ENCODE measurements around the gene EID1.
"Not testable (repeated sequence)": the region's sequence is repeated elsewhere in the genome, so short reads cannot be mapped to it uniquely, and the experiment has no call there.

Gene EID1

GRCh38 chr15:48869966-48870365, 8.0 kb upstream of the EID1 start:
- no peak for DNase-seq (ENCODE audit: low read depth in 2 of 2)

GRCh38 chr15:48871542-48871941, 6.4 kb upstream of the EID1 start:
- DNase-seq (ENCODE audit: low read depth in 2 of 2): no peak

GRCh38 chr15:48872632-48873031, 5.3 kb upstream of the EID1 start:
- DNase-seq (ENCODE audit: low read depth in 2 of 2): no peak

- DNase-seq (ENCODE audit: low read depth in 2 of 2): no peak
Measured at GRCh38 chr15:48875241-48875960, 2.5 kb upstream of the EID1 start.

- DNase-seq (ENCODE audit: low read depth in 2 of 2): no peak
Measured at GRCh38 chr15:48876057-48876456, 1.9 kb upstream of the EID1 start.

GRCh38 chr15:48880070-48880634, 2.2 kb downstream of the EID1 start:
- DNase-seq (ENCODE audit: low read depth in 2 of 2): no peak

GRCh38 chr15:48883699-48884098, 5.8 kb downstream of the EID1 start:
- no peak for DNase-seq (ENCODE audit: low read depth in 2 of 2)

GRCh38 chr15:48887144-48887543, 9.2 kb downstream of the EID1 start:
- DNase-seq (ENCODE audit: low read depth in 2 of 2): no peak

GRCh38 chr15:48888191-48888590, 10.3 kb downstream of the EID1 start:
- DNase-seq (ENCODE audit: low read depth in 2 of 2): no peak

- no peak for DNase-seq (ENCODE audit: low read depth in 2 of 2)
Measured at GRCh38 chr15:48888836-48889235, 10.9 kb downstream of the EID1 start.

- DNase-seq (ENCODE audit: low read depth in 2 of 2): no peak
Measured at GRCh38 chr15:48889925-48890324, 12.0 kb downstream of the EID1 start.

GRCh38 chr15:48890375-48890972, 12.5 kb downstream of the EID1 start:
- DNase-seq (ENCODE audit: low read depth in 2 of 2): no peak

- no peak for DNase-seq (ENCODE audit: low read depth in 2 of 2)
Measured at GRCh38 chr15:48891232-48891765, 13.4 kb downstream of the EID1 start.

- no peak for DNase-seq (ENCODE audit: low read depth in 2 of 2)
Measured at GRCh38 chr15:48893311-48893710, 15.4 kb downstream of the EID1 start.

GRCh38 chr15:48896869-48897814, 19.2 kb downstream of the EID1 start:
- DNase-seq (ENCODE audit: low read depth in 2 of 2): no peak

GRCh38 chr15:48898032-48898431, 20.1 kb downstream of the EID1 start:
- DNase-seq (ENCODE audit: low read depth in 2 of 2): no peak

- DNase-seq (ENCODE audit: low read depth in 2 of 2): no peak
Measured at GRCh38 chr15:48898446-48898845, 20.5 kb downstream of the EID1 start.

GRCh38 chr15:48899793-48900192, 21.9 kb downstream of the EID1 start:
- no peak for DNase-seq (ENCODE audit: low read depth in 2 of 2)

- no peak for DNase-seq (ENCODE audit: low read depth in 2 of 2)
Measured at GRCh38 chr15:48904758-48905157, 26.8 kb downstream of the EID1 start.

- no peak for DNase-seq (ENCODE audit: low read depth in 2 of 2)
Measured at GRCh38 chr15:48905216-48905615, 27.3 kb downstream of the EID1 start.

GRCh38 chr15:48905847-48906246, 27.9 kb downstream of the EID1 start:
- no peak for DNase-seq (ENCODE audit: low read depth in 2 of 2)

- not testable (repeated sequence) for DNase-seq (ENCODE audit: low read depth in 2 of 2)
Measured at GRCh38 chr15:48909313-48909712, 31.4 kb downstream of the EID1 start.

Measured in stimulated activated CD8-positive, alpha-beta memory T cell treated with anti-CD3 and anti-CD28 coated beads, Interleukin-7, amount 100 ng/mL, for 1 hour (primary cell).